GM21723 (cell line): ENCODE data around the gene JAK2.
"Not testable (repeated sequence)": the region's sequence is repeated elsewhere in the genome, so short reads cannot be mapped to it uniquely, and the experiment has no call there.

Experiments
- ATAC-seq: cut with Tn5 transposase; IDR thresholded peaks from one replicate; pipeline ENCODE4 v1.9.1; 2021; ENCODE audit warnings: mild to moderate bottlenecking, moderate library complexity; ENCODE audit not compliant: unreplicated experiment

Gene JAK2

DNA sequence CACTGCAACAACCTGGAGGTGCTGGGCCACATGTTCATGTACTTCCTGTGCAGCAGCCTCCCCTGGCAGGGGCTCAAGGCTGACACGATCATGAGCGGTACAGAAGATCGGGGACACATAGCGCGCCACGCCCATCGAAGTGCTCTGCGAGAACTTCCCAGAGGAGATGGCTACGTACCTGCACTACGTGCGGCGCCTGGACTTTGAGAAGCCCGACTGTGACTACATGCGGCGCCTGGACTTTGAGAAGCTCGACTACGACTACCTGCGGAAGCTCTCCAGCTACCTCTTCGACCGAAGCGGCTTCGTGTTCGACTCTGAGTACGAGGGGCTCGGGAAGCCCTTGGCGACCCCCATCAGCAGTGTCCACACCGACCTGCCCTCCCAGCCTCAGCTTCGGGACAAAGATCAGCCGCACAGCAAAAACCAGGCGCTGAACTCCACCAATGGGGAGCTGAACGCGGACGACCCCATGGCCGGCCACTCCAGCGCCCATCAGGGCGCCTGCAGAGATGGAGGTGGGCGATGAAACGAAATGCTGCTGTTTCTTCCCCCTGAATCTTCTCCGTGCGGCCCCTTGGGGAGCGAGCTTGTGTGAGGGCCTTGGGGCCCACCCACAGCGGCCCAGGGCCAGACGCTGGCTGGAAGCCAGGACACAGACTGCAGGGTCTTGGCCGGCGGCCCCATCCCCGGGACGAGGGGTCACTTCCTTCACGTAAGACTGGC, 56.5 kb downstream of the JAK2 start:
- no peak for ATAC-seq

DNA sequence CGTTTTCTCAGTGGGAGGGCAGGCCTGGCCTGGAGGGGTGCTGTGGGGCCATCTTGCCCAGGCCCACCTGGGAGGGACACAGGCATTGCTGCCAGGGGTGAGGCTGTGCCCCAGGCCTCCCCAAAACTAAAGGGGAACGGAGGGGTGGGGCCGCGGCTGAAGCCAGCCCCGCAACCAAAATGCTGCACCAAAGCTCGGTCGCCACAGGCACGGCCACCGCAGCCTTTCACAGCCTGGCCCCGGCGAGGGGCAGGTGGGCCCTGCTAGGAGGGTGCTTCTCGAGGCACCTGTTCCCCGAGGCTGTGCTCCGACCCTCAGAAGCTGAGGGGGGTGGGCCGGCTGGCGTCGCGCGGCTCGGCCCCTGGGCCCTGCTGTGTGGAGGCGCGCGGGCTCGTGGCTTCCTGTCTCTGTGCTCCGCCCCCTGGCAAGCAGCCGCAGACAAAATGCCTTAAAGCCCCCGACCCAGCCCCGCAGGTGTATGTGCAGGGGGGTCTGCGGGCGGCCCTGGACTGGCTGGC, 57.6 kb downstream of the JAK2 start:
- no peak for ATAC-seq

DNA sequence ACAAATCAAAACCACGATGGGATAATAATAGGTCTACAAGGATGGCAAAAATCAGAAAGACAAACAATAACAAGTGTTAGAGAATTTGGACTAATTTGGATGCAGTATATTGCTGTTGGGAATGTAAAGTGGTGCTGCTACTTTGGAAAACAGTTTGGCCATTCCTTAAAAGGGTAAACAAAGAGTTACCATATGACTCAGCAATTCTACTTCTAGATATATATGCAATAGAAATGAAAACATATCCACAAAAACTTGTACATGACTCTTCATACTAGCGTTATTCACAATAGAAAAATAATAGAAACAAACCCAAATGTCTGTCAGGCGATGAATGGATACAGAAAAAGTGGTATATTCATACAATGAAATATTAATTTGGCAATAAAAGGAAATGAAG, 58.3 kb downstream of the JAK2 start:
- no peak for ATAC-seq

DNA sequence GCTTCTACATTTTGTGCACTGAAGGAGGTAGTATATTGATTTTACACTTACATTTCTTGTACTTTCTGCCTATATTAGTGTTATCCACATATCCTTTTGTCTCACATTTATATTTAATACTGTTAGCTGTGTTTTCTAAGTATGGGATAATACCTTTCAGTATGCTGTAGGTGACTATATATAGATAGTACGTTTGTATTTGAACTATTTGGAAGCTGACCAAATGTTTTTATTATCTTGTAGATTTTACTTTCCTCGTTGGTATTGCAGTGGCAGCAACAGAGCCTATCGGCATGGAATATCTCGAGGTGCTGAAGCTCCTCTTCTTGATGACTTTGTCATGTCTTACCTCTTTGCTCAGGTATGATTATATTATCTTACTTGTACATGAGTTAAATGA, 59.1 kb downstream of the JAK2 start:
- ATAC-seq, result no peak

DNA sequence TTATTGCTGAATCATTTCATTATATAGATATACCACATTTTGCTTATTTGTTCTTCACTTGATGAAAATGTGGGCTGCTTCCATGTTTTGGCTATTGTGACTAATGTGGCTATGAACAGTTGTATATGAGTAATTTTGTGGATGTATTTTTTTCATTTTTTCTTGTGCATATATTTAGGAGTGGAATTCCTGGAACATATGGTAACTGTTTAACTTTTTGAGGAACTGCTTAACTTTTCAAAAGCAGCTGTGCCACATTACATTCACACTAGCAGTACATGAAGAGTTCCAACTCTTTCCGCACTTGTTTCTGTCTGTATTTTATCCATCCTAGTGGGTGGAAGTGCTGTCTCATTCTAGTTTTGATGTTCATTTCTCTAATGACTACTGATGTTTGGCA, 67.8 kb downstream of the JAK2 start:
- no peak for ATAC-seq

DNA sequence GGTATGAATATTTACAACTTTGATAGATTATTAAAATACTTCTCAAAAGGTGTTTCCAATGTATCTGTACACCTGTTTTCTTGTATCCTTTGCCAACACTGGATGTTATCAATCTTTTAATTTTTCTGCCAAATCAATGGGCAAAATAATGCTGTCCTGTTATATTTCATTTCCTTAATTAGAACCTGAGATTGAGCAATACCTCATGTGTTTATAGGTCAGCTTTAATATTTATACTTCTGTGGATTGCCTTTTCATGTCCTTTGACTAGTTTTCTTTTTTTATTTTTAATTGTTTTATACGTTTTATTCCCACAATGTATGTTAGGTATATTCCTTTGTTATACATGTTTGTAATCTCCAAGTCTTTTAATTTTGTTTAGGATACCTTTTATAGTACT, 77.6 kb downstream of the JAK2 start:
- ATAC-seq, result no peak

DNA sequence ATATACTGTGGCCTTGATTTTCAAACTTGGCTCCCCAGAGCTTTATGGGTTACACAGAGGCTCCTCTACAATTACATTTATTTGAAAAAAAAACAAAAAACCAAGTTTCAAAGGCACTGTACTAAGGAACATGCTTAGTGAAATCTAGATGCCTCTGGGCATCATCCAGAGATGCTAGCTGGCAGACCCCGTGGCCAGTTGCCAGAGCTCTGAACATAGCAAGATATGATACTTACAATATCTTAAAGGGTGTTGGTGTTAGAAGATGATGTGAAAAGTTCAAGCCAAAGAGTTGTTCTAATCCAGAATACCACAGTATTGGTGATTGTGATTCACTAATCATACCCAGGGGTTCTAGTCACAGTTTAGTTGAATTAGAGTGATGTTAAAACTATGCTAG, 87.8 kb downstream of the JAK2 start:
- no peak for ATAC-seq

GRCh38 chr9:5073701-5074100, 88.6 kb downstream of the JAK2 start:
- ATAC-seq, result no peak

- no peak for ATAC-seq
These were observed 100.9 kb downstream of the JAK2 start for GRCh38 chr9:5085993-5086392.

DNA sequence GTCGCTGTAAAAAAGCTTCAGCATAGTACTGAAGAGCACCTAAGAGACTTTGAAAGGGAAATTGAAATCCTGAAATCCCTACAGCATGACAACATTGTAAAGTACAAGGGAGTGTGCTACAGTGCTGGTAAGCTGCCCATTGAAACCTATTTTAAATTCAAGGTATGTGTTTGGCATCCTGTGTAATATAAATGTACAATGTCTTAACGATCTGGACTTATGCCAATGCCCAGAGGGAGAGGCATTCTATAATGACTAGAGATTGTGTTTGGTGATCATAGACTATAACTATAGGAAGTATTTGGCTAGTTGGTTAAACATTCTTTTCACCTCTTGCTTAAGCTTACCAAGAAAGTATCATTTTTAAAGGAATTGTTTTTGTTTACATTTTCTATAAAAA, 104.7 kb downstream of the JAK2 start:
- ATAC-seq, result no peak

DNA sequence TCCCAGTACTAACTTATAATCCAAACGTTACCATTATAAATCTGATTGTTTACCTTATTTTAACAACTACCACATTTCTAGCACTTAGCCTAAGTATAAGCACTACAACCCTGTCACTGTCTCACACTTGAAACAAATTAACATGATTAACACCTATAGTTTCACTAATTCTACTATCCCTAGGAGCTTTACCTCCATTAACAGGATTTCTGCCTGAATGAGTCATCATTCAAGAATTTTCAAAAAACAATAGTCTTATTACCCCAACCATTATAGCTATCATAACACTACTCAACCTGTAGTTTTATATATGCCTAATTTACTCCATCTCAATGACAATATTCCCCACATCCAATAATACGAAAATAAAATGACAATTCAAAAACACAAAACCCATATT, 110.7 kb downstream of the JAK2 start:
- no peak for ATAC-seq

DNA sequence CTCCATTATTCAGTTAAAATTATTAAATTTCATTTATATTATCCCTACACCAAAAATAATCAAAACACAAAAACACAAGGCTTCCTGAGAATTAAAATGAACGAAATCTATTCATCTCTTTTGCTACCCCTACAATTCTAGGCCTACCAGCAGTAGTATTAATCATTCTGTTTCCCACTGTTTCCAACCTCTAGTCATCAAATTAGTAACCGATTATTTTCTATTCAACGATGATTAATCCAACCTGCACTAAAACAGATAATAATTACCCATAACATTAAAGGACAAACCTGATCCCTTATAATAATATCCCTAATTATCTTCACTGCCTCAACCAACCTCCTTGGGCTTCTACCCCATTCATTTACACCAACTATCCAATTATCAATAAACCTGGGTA, 114.4 kb downstream of the JAK2 start:
- ATAC-seq, result no peak

GRCh38 chr9:5101127-5101526, 116.1 kb downstream of the JAK2 start:
- ATAC-seq, result not testable (repeated sequence)

- not testable (repeated sequence) for ATAC-seq
These were observed 121.4 kb downstream of the JAK2 start for GRCh38 chr9:5106517-5106916.

DNA sequence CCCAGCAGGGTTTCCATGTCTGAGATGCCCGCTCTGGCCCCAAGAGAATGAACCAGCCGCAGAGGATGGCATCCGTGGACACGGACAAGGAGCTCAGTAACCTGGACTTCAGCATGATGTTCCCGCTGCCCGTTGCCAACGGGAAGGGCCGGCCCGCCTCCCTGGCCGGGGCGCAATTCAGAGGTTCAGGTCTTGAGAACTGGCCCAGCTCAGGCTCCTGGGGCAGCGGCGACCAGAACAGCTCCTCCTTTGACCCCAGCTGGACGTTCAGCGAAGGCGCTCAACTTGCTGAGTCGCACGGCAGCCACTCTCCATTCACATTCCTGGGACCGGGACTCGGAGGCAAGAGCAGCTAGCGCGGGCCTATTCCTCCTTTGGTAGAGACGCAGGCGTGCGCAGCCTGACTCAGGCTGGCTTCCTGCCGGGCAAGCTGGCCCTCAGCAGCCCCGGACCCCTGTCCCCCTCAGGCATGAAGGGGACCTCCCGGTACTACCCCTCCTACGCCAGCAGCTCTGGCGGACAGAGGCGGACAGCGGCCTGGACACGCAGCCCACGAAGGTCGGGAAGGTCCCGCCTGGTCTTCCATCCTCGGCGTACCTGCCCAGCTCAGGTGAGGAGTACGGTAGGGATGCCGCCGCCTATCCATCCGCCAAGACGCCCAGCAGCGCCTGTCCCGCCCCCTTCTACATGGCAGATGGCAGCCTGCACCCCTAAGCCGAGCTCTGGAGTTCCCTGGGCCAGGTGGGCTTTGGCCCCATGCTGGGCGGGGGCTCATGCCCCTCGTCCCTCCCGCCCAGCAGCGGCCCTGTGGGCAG, 126.0 kb downstream of the JAK2 start:
- ATAC-seq, result no peak

- no peak for ATAC-seq
These were observed 126.6 kb downstream of the JAK2 start for GRCh38 chr9:5111696-5112095.

DNA sequence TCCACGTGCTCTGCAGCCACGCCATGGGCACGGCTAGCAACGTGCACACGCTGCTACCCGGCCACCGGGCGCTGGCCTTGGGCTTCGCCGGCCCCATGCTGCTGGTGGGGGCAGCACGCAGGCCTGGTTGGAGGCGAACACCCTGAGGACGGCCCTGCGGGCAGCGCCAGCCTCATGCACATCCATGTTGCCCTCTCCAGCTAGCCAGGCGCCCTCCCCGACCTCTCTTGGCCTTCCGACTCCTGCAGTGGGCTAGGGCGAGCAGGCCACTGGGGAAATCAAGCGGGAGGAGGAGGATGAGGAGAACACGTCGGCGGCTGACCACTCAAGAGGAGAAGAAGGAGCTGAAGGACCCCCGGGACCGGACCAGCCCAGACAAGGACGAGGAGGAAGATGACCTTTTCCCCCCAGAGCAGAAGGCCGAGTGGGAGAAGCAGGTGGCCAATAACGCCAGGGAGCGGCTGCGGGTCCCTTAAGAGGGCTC, 127.1 kb downstream of the JAK2 start:
- no peak for ATAC-seq

DNA sequence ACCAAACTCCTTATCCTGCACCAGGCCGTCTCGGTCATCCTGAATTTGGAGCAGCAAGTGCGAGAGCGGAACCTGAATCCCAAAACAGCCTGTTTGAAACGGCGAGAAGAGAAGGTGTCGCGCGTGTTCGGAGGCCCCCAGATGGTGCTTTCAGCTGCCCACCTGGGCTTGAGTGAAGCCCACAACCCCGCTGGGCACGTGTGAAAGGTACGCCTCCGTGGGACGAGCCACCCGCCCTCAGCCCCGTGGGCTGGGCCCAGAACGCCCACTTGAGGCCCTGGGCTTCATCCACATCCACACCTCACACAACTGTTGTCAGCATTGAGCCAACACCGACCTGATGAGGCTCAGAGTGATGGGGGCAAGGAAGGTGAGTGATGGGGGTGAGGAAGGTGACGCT, 127.6 kb downstream of the JAK2 start:
- ATAC-seq, result no peak

DNA sequence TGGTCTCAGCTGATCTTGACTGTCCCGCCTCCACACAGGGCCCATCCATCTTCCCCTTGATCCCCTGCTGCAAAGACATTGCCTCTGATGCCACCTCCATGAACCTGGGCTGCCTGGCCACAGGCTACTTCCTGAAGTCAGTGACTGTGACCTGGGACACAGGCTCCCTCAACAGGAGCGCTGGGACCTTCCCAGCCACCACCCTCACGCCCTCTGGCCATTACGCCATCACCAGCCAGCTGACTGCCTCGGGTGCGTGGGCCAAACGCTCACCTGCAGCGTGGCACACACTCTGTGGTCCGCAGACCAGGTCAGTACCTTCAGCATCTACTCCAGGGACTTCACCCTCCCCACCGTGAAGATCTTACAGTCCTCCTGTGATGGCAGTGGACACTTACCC, 128.5 kb downstream of the JAK2 start:
- no peak for ATAC-seq

DNA sequence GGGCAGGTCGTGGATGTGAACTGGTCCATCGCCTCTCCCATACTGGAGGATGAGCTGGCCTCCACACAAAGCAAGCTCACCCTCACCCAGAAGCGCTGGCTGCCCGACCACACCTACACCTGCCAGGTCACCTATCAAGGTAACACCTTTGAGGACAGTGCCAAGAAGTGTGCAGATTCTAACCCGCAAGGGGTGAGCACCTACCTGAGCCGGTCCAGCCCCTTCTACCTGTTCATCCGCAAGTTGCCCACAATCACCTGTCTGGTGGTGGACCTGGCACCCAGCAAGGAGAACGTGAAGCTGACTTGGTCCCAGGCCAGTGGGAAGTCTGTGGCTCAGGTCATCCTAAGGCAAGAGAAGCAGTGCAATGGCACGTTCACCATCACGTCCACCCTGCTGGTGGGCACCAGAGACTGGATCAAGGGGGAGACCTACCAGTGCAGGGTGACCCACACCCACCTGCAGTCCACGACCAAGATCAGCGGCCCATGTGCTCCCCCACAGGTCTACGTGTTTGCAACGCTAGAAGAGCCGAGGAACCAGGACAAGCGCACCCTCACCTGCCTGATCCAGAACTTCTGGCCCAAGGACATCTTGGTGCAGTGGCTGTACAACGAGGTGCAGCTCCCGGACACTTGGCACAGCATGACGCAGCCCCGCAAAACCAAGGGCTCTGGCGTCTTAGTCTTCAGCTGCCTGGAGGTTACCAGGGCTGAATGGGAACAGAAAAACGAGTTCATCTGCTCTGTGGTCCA, 129.1 kb downstream of the JAK2 start:
- ATAC-seq, result no peak

- no peak for ATAC-seq
These were observed 137.0 kb downstream of the JAK2 start for GRCh38 chr9:5122116-5122515.
